WERI-Rb-1 (cell line): ENCODE results near the gene SSTR4.

Experiments
- DNase-seq: peaks from one replicate; pipeline ENCODE4 v3.0.0-alpha.2; 2020
- H3K27ac ChIP-seq: fragments of 250-450 bp; sonication (Bioruptor Pico); 2 replicates; pipeline ENCODE4 v1.5.1; 2020; ENCODE audit warnings: mild to moderate bottlenecking, moderate library complexity
- H3K27me3 ChIP-seq: fragments of 250-450 bp; sonication (Bioruptor Pico); 2 replicates; pipeline ENCODE4 v1.5.1; 2021; ENCODE audit warnings: mild to moderate bottlenecking, low read depth, moderate library complexity; ENCODE audit not compliant: insufficient read depth, severe bottlenecking
- H3K36me3 ChIP-seq: fragments of 250-450 bp; sonication (Bioruptor Pico); 2 replicates; pipeline ENCODE4 v1.5.1; 2020; ENCODE audit warnings: mild to moderate bottlenecking, moderate library complexity
- H3K4me3 ChIP-seq: 2 replicates; pipeline ENCODE4 v1.5.1; 2011; ENCODE audit warnings: low read depth, mild to moderate bottlenecking, control low read depth, low read length
- H3K9me3 ChIP-seq: fragments of 250-450 bp; sonication (Bioruptor Pico); 2 replicates; pipeline ENCODE4 v1.5.1; 2021; ENCODE audit warnings: mild to moderate bottlenecking, moderate library complexity; ENCODE audit not compliant: severe bottlenecking
- CTCF ChIP-seq: IDR thresholded peaks from 2 replicates; pipeline ENCODE4 v1.5.1; 2011; ENCODE audit warnings: low read depth, mild to moderate bottlenecking, control low read depth, inconsistent platforms, low read length

SSTR4 gene

GRCh38 chr20:23011008-23011721 lies 23.9 kb upstream of the SSTR4 start:
- Histone ChIP-seq H3K36me3 (no peaks in the 10 kb centered on the region), H3K27me3 (peaks cover 62% of the 10 kb centered on the region), H3K4me3 (no peak overlapping the region), H3K9me3 (no peaks in the 10 kb centered on the region), H3K27ac (no peak overlapping the region)
- DNase-seq = no peak
- no peak for TF ChIP-seq CTCF

- H3K4me3 ChIP-seq = no peak overlapping the region
- H3K27ac ChIP-seq = no peak overlapping the region
- no peak for TF ChIP-seq CTCF
- DNase-seq = no peak
- peaks cover 65% of the 10 kb centered on the region for H3K27me3 ChIP-seq
- H3K36me3 ChIP-seq = no peaks in the 10 kb centered on the region
- H3K9me3 ChIP-seq = no peaks in the 10 kb centered on the region
Observed at GRCh38 chr20:23013429-23013828, 21.7 kb upstream of the SSTR4 start.

GRCh38 chr20:23017516-23017915 lies 17.6 kb upstream of the SSTR4 start:
- Histone ChIP-seq H3K4me3 (no peak overlapping the region), H3K9me3 (no peaks in the 10 kb centered on the region), H3K36me3 (no peaks in the 10 kb centered on the region), H3K27me3 (peaks cover 70% of the 10 kb centered on the region), H3K27ac (no peak overlapping the region)
- DNase-seq = no peak
- TF ChIP-seq CTCF = no peak

GRCh38 chr20:23018432-23018831 lies 16.7 kb upstream of the SSTR4 start:
- H3K27me3 ChIP-seq = peaks cover 67% of the 10 kb centered on the region
- TF ChIP-seq CTCF = no peak
- DNase-seq = no peak
- H3K36me3 ChIP-seq = no peaks in the 10 kb centered on the region
- H3K9me3 ChIP-seq = no peaks in the 10 kb centered on the region
- H3K4me3 ChIP-seq = no peak overlapping the region
- H3K27ac ChIP-seq = no peak overlapping the region

- no peak for DNase-seq
- Histone ChIP-seq H3K4me3 (no peak overlapping the region), H3K27ac (no peak overlapping the region), H3K9me3 (no peaks in the 10 kb centered on the region), H3K27me3 (peaks cover 67% of the 10 kb centered on the region), H3K36me3 (no peaks in the 10 kb centered on the region)
- TF ChIP-seq CTCF = no peak
Observed at GRCh38 chr20:23018941-23019340, 16.2 kb upstream of the SSTR4 start.

GRCh38 chr20:23019403-23019802 lies 15.7 kb upstream of the SSTR4 start:
- no peaks in the 10 kb centered on the region for H3K9me3 ChIP-seq
- no peak for TF ChIP-seq CTCF
- no peak overlapping the region for H3K27ac ChIP-seq
- H3K36me3 ChIP-seq = no peaks in the 10 kb centered on the region
- DNase-seq = no peak
- peaks cover 68% of the 10 kb centered on the region for H3K27me3 ChIP-seq
- no peak overlapping the region for H3K4me3 ChIP-seq
